ENCODE results near the gene INSC.

Gene INSC

DNA sequence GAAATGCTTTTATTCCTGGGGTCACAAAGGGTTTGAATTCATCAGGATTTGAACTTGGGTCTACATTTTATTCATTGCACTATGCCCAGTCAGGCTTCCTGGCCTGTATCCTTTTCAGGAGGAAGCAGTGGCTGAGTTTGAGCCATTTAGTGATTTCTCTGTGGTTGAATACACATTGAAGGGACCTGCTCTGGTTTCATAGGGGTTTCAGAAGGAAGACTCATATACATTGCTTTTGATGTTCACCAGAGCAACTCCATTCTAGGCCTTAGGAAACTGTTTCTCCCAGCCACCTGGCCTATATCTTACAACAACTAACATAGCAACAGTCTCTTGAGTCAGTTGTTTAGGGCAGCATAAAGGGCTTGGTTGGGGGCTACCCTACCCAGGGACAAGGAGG lies 165.7 kb downstream of the INSC start:
- no peak for DNase-seq (ENCODE audit: low read depth in 4 of 4, low spot score in 1 of 4)

- no peak for DNase-seq (ENCODE audit: low read depth in 4 of 4, low spot score in 1 of 4)
Observed at GRCh38 chr11:15282754-15283153, 168.0 kb downstream of the INSC start.

- DNase-seq (ENCODE audit: low read depth in 4 of 4, low spot score in 1 of 4): no peak
Observed at GRCh38 chr11:15286465-15286864, 171.7 kb downstream of the INSC start.

DNA sequence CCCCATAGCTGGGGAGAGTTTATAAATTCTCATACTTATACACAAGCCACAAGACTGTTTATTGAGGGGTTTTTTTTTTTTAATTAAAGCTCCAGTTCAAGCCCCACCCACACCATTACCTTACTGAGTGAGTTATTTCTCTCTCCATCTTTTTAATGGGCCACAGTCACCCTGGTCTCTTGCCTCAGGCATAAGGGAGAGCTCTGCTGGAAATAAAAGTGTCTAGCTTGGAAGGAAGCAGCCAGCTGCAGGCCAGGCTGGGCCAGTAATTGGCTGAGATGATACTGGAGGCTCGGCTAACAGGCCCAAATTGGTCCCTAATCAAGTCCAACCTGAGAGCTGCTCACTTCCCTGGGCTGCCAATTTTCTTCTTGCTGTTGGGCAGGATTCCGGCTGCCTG lies 174.1 kb downstream of the INSC start:
- DNase-seq (ENCODE audit: low read depth in 4 of 4, low spot score in 1 of 4): no peak

GRCh38 chr11:15289723-15290122 lies 175.0 kb downstream of the INSC start:
- DNase-seq (ENCODE audit: low read depth in 4 of 4, low spot score in 1 of 4): no peak

DNA sequence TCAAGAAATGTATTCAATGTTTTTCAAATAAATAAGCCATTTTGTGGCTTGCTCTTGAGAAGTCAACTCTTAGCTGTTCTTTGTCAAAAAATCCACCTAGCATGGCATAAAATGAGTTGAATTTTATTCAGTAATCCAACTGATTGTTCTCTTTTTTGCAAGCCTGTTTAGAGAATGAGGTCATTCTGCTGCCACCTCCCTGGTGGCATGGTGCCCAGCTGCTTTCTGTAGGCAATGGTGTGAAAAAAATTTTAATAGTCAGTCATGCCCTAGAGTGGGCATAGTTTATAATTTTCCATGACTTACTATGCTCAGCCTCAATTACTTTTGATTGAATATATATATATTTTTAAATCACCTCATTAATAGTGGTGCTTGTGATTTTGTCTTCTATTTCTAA lies 177.2 kb downstream of the INSC start:
- no peak for DNase-seq (ENCODE audit: low read depth in 4 of 4, low spot score in 1 of 4)

DNA sequence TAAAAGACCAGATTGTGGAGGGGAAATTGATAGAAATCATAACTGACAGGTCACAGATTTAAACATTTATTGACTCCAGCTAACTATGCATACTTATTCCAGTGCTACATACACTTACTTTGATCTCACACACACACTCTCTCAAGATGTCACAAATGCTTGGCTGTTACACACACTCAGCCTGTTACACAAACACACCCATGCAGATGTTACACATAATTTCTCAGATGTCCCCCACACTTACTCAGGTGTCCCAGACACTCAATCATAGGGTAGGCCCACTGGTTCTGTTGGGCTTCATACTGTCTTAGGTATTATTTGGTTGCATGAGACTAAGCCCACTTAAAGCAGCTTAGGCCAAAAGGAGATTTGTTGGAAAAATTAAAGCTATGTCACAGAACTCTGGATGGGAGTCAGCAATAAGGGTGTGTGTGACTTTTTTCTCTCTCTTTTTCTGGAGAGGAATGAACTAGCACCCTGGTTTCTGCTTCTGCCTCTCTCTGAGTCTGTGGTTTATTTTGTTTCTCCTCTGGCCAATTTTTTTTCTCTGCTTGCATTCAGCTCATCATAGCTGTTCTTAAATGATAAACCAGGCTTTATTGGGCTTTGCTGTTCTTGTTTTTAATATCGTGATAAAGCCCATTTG lies 179.4 kb downstream of the INSC start:
- no peak for DNase-seq (ENCODE audit: low read depth in 4 of 4, low spot score in 1 of 4)

DNA sequence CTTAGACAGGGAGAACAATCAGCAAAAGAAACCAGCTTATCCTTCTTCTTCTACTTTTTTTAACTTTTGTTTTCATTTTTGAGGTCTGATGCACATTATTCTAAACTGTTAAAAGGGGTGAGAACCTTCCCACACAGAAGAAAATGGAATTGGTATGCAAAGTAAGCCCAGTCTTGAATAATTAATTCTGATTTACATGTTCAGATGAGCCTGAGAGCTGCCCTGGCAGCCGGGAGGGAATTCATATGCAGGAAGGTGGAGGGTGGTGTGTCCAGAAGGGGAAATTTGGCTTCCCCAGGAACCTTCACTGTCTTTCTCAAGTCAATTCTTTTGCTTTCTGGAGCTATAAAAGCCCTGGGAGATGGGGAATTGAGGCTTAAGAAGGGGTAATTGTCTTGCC lies 181.0 kb downstream of the INSC start:
- no peak for DNase-seq (ENCODE audit: low read depth in 4 of 4, low spot score in 1 of 4)

All from stimulated activated CD4-positive, alpha-beta T cell treated with anti-CD3 and anti-CD28 coated beads, Interleukin-1b, Interleukin-23, amount 100 ng/mL, for 24 hours (primary cell).